CD4-positive, alpha-beta memory T cell (primary cell): ENCODE measurements around the gene JADE3. TPM values are rescaled to one million over a fixed set of nuclear protein-coding genes. Genes with fewer than 3 reads are reported as not detected.

Experiments
- polyA plus RNA-seq, 2 donors: library from polyadenylated mRNA; unstranded; fragments of 300-500 nt; fragmentation: Illumina TruSeq; gene quantifications; one replicate each; pipeline ENCODE4 v1.2.3, GENCODE V29; 2021
- total RNA-seq, 2 experiments: library from RNA; stranded (reverse); gene quantifications; one replicate each; pipeline ENCODE4 v1.2.3, GENCODE V29; 2021

Gene JADE3
- total and polyA plus RNA-seq, 4 experiments from 2014 or later = 0.25 to 0.58 (median 0.44) TPM; not detected in 1

Other genes with a start within 250 kb of the JADE3 start
- gene SLC9A7, start 153.3 kb upstream of the JADE3 start, total RNA-seq = 1 to 10 TPM; 2.8 to 3.5 TPM
- 1 to 10 TPM in 1 of 2 donors, under 1 TPM in 1; 0.42 to 1.2 TPM for gene SLC9A7, start 153.3 kb upstream of the JADE3 start, polyA plus RNA-seq
- gene RP2, start 75.4 kb upstream of the JADE3 start, total RNA-seq = 1 to 10 TPM; 7.1 to 7.5 TPM
- gene RP2, start 75.4 kb upstream of the JADE3 start, polyA plus RNA-seq = 1 to 10 TPM; 5.8 to 9.7 TPM
- gene RGN, start 166.0 kb downstream of the JADE3 start, total RNA-seq = not detected
- not detected for gene RGN, start 166.0 kb downstream of the JADE3 start, polyA plus RNA-seq
- gene NDUFB11, start 232.3 kb downstream of the JADE3 start, total RNA-seq = 10 to 100 TPM; 53.2 to 60.6 TPM
- gene NDUFB11, start 232.3 kb downstream of the JADE3 start, polyA plus RNA-seq = 100 to 1,000 TPM; 170 to 180 TPM
- gene RBM10, start 232.8 kb downstream of the JADE3 start, total RNA-seq = 10 to 100 TPM; 51.2 to 53.3 TPM
- gene RBM10, start 232.8 kb downstream of the JADE3 start, polyA plus RNA-seq = 10 to 100 TPM; 10.7 to 33.0 TPM